ENCODE measurements around the gene EXOC4.
"Not testable (repeated sequence)": the region's sequence is repeated elsewhere in the genome, so short reads cannot be mapped to it uniquely, and the experiment has no call there.

Gene EXOC4

GRCh38 chr7:133770863-133771492 lies 518.1 kb downstream of the EXOC4 start:
- no peak for DNase-seq (ENCODE audit: extremely low read depth, low read depth)

DNA sequence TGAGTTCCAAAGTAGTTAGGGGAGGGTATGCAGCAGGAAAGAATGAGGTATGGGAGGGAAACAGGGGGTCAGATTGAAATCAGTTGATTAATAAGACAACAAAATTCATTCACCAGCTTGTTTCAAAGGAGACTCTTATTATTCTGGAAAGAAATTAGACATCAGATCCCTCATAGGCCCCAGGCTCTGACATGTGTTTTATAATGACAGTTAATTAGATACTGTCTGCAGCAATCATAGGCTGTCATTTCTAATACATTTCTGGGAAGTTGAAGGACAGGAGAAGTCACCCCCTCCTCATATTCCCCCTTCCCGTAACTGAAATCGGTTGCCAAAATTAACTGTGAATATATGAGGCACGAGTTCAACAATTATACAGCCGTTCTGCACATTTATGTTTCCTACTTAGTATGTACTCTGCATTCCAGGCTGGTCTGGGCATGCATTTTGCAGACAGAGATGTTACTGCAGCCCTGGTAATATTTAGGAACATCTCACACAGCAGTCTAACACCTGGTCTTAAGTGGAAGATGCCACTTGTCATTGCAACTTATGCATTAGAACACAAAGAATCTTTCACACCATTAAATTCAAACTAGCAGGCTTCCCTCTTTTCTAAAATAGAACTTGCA lies 519.0 kb downstream of the EXOC4 start:
- no peak for DNase-seq (ENCODE audit: extremely low read depth, low read depth)
- no peak for TF ChIP-seq CTCF (IDR thresholded peaks at IDR 0.05; ENCODE audit: low read depth, low read length)

More at GRCh38 chr7:133770863-133771492, 518.1 kb downstream of the EXOC4 start:
- no peak for TF ChIP-seq CTCF (IDR thresholded peaks at IDR 0.05; ENCODE audit: low read depth, low read length)

DNA sequence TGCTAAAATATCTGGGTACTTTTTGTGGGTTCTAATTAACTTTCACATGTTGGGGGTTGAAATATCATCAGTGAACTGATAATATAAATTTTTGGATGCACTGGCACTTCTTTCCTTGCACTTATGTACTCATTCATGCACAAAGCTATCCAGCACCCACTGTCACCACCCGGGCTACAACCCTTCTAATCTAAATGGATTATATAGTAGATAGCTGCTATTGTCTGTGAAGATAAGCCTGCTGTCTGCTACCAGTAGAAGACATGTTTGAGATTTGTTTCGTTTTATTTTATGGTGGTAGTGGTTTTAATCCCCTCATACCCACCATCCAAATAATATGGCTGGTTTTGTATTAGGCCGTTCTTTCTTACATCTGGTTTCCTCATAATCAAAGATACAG lies 520.7 kb downstream of the EXOC4 start:
- TF ChIP-seq CTCF (IDR thresholded peaks at IDR 0.05; ENCODE audit: low read depth, low read length), result no peak
- DNase-seq (ENCODE audit: extremely low read depth, low read depth), result no peak

DNA sequence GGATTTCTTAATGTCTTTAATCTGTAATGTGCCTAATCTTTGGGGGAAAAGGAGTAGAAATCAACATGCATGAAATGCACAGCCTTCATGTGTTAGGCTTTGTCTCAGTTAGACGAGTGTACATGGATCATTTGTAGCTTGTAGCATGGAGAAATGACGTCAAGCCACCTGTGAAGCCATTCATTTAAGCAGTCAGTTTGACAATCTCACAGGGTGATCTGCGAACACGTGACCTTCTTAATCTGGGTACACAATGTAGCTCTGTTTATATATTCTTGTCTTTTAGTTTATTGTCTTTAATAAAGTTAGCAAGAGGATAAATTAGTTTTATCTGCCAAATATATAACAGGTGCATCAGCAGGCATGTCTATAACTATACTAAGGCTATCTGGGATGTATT lies 522.3 kb downstream of the EXOC4 start:
- no peak for DNase-seq (ENCODE audit: extremely low read depth, low read depth)

GRCh38 chr7:133776266-133776665 lies 523.4 kb downstream of the EXOC4 start:
- TF ChIP-seq CTCF (IDR thresholded peaks at IDR 0.05; ENCODE audit: low read depth, low read length), result no peak
- no peak for DNase-seq (ENCODE audit: extremely low read depth, low read depth)

More for the DNA sequence above, 522.3 kb downstream of the EXOC4 start:
- TF ChIP-seq CTCF (IDR thresholded peaks at IDR 0.05; ENCODE audit: low read depth, low read length), result no peak

DNA sequence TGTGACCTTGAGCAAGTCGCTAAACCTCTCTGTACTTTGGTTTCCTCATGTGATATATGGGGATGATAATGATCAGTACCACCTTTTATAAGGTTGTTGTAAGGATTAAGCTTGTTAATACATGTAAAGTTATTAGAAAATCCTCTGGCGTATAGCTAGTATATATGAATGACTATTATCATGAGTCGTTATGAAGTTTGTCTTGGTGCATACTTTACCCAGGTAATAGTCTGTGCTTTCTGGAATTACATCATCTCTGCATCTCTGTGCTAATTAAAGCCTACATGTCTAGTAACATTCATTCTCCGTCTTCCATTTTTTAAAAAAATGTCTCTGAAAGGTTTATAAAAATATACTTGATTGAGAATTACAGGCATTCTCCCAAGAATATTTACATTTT lies 524.8 kb downstream of the EXOC4 start:
- no peak for TF ChIP-seq CTCF (IDR thresholded peaks at IDR 0.05; ENCODE audit: low read depth, low read length)
- DNase-seq (ENCODE audit: extremely low read depth, low read depth), result no peak

- TF ChIP-seq CTCF (IDR thresholded peaks at IDR 0.05; ENCODE audit: low read depth, low read length), result no peak
- no peak for DNase-seq (ENCODE audit: extremely low read depth, low read depth)
Measured at GRCh38 chr7:133778472-133778871, 525.6 kb downstream of the EXOC4 start.

DNA sequence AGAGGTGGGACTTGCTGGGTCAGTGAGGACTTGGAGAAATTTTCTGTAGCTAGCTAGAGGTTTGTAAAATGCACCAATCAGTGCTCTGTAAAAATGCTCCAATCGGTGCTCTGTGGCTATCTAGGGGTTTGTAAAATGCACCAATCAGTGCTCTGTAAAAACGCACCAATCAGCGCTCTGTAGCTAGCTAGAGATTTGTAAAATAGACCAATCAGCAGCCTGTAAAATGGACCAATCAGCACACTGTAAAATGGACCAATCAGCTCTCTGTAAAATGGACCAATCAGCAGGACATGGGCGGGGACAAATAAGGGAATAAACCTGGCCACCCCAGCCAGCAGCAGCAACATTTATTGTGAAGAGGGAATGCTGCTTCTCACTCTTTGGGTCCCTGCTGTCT lies 526.7 kb downstream of the EXOC4 start:
- not testable (repeated sequence) for DNase-seq (ENCODE audit: extremely low read depth, low read depth)

Data from AG09319 (cell line).